Panc1 (cell line): ENCODE data around the gene PXDN. TPM values are rescaled to one million over a fixed set of nuclear protein-coding genes. Genes with fewer than 3 reads are reported as not detected.

ENCODE experiments used
- ATAC-seq: fragments of 200-7000 bp; cut with Tn5 transposase; 2 replicates; pipeline ENCODE4 v1.9.1; 2020; ENCODE audit warnings: mild to moderate bottlenecking, moderate library complexity
- BruUV-seq: library from RNA; stranded (reverse); fragments of 400-500 nt; replicated peaks from 2 replicates; lab custom pipeline; 2021; lab: Mats Ljungman, UMichigan
- CTCF ChIA-PET: fragments of 300-600 bp; sonication (Branson Sonifier 250); formaldehyde crosslinking; loops from one replicate; lab custom pipeline; 2022; ENCODE audit warnings: antibody characterized with exemption; lab: Charles Lee
- POLR2A ChIA-PET: fragments of 300-600 bp; sonication (Branson Sonifier 250); formaldehyde crosslinking; loops from one replicate; lab custom pipeline; 2022; ENCODE audit warnings: antibody characterized with exemption; lab: Charles Lee
- DNase-seq: peaks from one replicate; pipeline ENCODE4 v3.0.0-alpha.2; 2010; ENCODE audit warnings: low read depth, low spot score
- H3K27ac ChIP-seq: 2 replicates; pipeline ENCODE4 v1.5.1; 2011; ENCODE audit warnings: mild to moderate bottlenecking, low read length, inconsistent platforms
- H3K27me3 ChIP-seq: fragments of 200-500 bp; sonication (Bioruptor generic); 2 replicates; pipeline ENCODE4 v1.6.0; 2014; ENCODE audit warnings: low read length, inconsistent platforms; ENCODE audit not compliant: control insufficient read depth, insufficient read depth
- H3K36me3 ChIP-seq: fragments of 200-500 bp; sonication (Bioruptor generic); 2 replicates; pipeline ENCODE4 v1.5.1; 2014; ENCODE audit warnings: inconsistent platforms, mild to moderate bottlenecking, low read length, moderate library complexity; ENCODE audit not compliant: control insufficient read depth, insufficient read depth
- H3K4me1 ChIP-seq: 2 replicates; pipeline ENCODE4 v1.5.1; 2011; ENCODE audit warnings: inconsistent platforms, mild to moderate bottlenecking, low read length, moderate library complexity; ENCODE audit not compliant: control insufficient read depth, insufficient read depth
- H3K4me3 ChIP-seq, 2 experiments: 2 replicates each; pipeline ENCODE4 v1.5.1; 2011 to 2012; ENCODE audit warnings: low read depth in 2 of 2, low read length in 2 of 2, mild to moderate bottlenecking in 2 of 2, inconsistent platforms in 1 of 2, moderate library complexity in 1 of 2
- H3K9me3 ChIP-seq: fragments of 200-500 bp; sonication (Bioruptor generic); 2 replicates; pipeline ENCODE4 v1.5.1; 2014; ENCODE audit warnings: low read depth, mild to moderate bottlenecking, inconsistent platforms, low read length, moderate library complexity; ENCODE audit not compliant: control insufficient read depth, insufficient read depth
- POLR2AphosphoS5 ChIP-seq: IDR thresholded peaks from 2 replicates; pipeline ENCODE4 v1.6.1; 2012; ENCODE audit warnings: mild to moderate bottlenecking, low read depth, low read length, moderate library complexity
- REST ChIP-seq, 2 experiments: IDR thresholded peaks; 2 replicates each; pipeline ENCODE4 v1.6.1; 2011 to 2012; ENCODE audit warnings: low read depth in 2 of 2, control low read depth in 1 of 2, low read length in 1 of 2, mild to moderate bottlenecking in 1 of 2, moderate library complexity in 1 of 2; ENCODE audit not compliant: insufficient read depth in 1 of 2
- SIN3A ChIP-seq: IDR thresholded peaks from 2 replicates; pipeline ENCODE4 v1.6.1; 2012; ENCODE audit warnings: low read depth, mild to moderate bottlenecking, low read length, moderate library complexity, borderline replicate concordance; ENCODE audit not compliant: insufficient read depth
- TCF7L2 ChIP-seq: IDR thresholded peaks from 2 replicates; pipeline ENCODE4 v1.6.1; 2011; ENCODE audit warnings: mild to moderate bottlenecking, low read depth, low read length, inconsistent platforms
- in situ Hi-C: cut with HindIII; loops from 2 replicates; pipeline ENCODE4 v1.10.0; 2016; ENCODE audit warnings: low sequenced_read_pairs, low pct_unique_long_range_greater_than_20kb
- intact Hi-C: fragments of 100-400 bp; cut with micrococcal nuclease; formaldehyde crosslinking; loops from one replicate; pipeline ENCODE4 v1.10.0; 2022; ENCODE audit not compliant: unreplicated experiment
- total RNA-seq: library from RNA; stranded (reverse); gene quantifications from one replicate; pipeline ENCODE4 v1.2.1, GENCODE V29; 2021; ENCODE audit not compliant: unreplicated experiment
- TF ChIP-seq, protein P1 (sequence below): fragments of 450-650 bp; IDR thresholded peaks from 2 replicates; pipeline ENCODE4 v1.5.1; 2017; ENCODE audit warnings: mild to moderate bottlenecking

Gene PXDN
- total RNA-seq, 1 experiment from 2014 or later: 2.5 TPM

- Histone ChIP-seq H3K4me1 (peaks cover 16% of the 10 kb centered on the region), H3K9me3 (no peaks in the 10 kb centered on the region), H3K27me3 (no peaks in the 10 kb centered on the region), H3K27ac (peak overlapping the region; percentile 8), H3K36me3 (no peaks in the 10 kb centered on the region), H3K4me3 (no peak overlapping the region)
- in situ Hi-C loops (no loop called here), intact Hi-C loops (loop anchor here (5.0 kb wide), 1 partner anchor 202 kb away; no protein-coding TSS in a partner anchor)
- ChIA-PET POLR2A (no interaction called here), CTCF (no interaction called here)
- TF ChIP-seq, protein P1, sequence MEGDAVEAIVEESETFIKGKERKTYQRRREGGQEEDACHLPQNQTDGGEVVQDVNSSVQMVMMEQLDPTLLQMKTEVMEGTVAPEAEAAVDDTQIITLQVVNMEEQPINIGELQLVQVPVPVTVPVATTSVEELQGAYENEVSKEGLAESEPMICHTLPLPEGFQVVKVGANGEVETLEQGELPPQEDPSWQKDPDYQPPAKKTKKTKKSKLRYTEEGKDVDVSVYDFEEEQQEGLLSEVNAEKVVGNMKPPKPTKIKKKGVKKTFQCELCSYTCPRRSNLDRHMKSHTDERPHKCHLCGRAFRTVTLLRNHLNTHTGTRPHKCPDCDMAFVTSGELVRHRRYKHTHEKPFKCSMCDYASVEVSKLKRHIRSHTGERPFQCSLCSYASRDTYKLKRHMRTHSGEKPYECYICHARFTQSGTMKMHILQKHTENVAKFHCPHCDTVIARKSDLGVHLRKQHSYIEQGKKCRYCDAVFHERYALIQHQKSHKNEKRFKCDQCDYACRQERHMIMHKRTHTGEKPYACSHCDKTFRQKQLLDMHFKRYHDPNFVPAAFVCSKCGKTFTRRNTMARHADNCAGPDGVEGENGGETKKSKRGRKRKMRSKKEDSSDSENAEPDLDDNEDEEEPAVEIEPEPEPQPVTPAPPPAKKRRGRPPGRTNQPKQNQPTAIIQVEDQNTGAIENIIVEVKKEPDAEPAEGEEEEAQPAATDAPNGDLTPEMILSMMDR: no peak
- TF ChIP-seq POLR2AphosphoS5 (no peak), REST (IDR thresholded peaks at IDR 0.05; ENCODE audit: insufficient read depth in 1 of 2, low read depth in 2 of 2, low read length in 1 of 2) (no peak), SIN3A (no peak), TCF7L2 (no peak)
- no TSS peak for BruUV-seq
- ATAC-seq: no peak
- no peak for DNase-seq
Observed at GRCh38 chr2:1754046-1754445, 9.7 kb upstream of the PXDN start.

- TF ChIP-seq SIN3A (no peak), POLR2AphosphoS5 (no peak), REST (IDR thresholded peaks at IDR 0.05; ENCODE audit: insufficient read depth in 1 of 2, low read depth in 2 of 2, low read length in 1 of 2) (no peak), TCF7L2 (no peak)
- TF ChIP-seq, protein P1: no peak
- ATAC-seq (no peak), DNase-seq (no peak)
- Histone ChIP-seq H3K27me3 (no peaks in the 10 kb centered on the region), H3K36me3 (no peaks in the 10 kb centered on the region), H3K4me3 (no peak overlapping the region), H3K4me1 (peaks cover 16% of the 10 kb centered on the region), H3K27ac (peak overlapping the region; percentile 90), H3K9me3 (no peaks in the 10 kb centered on the region)
- intact Hi-C loops (loop anchor here (5.0 kb wide), 1 partner anchor 200 kb away; no protein-coding TSS in a partner anchor), in situ Hi-C loops (no loop called here)
- CTCF ChIA-PET: no interaction called here
- BruUV-seq: no TSS peak
- POLR2A ChIA-PET: no interaction called here
Observed at GRCh38 chr2:1752751-1753150, 8.4 kb upstream of the PXDN start.
